GM18517 (cell line): ENCODE data around the gene RSAD1.
"Not testable (repeated sequence)": the region's sequence is repeated elsewhere in the genome, so short reads cannot be mapped to it uniquely, and the experiment has no call there.

Source experiments
- ATAC-seq: cut with Tn5 transposase; IDR thresholded peaks from one replicate; pipeline ENCODE4 v1.9.1; 2021; ENCODE audit warnings: mild to moderate bottlenecking, moderate library complexity; ENCODE audit not compliant: unreplicated experiment

Gene RSAD1

DNA sequence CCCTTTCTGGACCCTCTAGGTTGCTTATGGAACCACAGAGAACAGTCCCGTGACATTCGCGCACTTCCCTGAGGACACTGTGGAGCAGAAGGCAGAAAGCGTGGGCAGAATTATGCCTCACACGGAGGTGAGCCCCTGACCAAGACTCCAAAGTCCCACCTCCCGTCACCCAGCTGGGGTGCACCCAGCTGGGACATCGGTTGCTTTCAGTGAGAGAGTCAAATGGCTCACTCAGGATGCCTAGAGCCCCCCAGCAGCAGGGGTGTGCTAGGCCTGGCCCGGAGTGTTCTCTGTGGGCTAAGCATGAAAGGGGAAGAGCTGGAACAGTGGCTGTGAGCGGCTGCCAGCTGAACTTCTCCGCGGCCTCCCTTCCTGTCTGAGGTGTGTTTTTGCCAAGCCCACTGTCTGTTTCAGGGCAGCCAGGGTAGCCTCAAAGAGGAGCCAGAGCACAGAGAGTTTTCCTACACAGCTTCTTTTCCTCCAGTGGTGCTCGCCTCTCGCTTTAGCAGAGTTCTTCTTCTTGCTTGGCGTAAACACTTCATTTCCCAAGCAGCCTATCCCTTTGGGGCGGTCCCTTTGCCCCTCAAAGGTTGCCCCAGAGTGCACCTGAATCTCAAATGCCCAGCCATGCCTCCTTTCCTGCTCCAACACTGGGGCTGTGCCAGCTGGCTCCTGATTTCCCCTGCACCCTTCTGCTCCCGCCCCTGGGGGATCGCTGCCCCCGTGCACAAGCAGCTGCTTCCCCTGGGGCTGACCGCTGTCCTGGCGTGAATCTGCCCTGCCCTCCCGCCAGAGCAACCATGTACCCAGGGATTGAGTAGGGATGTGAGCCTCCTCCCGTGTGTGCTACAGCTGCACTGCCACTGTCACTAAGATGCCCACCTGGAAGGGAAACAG lies 7.4 kb upstream of the RSAD1 start:
- ATAC-seq: no peak

DNA sequence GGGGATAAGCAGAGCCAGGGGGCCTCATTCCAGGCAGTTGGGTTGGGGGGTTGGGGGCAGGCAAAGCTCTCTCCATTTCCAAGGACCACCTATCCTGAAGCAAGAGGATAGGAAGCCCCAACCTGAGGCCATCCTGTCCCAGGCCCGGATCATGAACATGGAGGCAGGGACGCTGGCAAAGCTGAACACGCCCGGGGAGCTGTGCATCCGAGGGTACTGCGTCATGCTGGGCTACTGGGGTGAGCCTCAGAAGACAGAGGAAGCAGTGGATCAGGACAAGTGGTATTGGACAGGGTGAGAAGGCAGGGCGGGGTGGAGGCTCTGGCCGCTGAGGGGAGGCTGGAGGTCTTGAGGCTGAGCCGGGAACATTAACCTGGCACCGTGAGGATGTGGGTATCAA lies 6.4 kb upstream of the RSAD1 start:
- no peak for ATAC-seq

DNA sequence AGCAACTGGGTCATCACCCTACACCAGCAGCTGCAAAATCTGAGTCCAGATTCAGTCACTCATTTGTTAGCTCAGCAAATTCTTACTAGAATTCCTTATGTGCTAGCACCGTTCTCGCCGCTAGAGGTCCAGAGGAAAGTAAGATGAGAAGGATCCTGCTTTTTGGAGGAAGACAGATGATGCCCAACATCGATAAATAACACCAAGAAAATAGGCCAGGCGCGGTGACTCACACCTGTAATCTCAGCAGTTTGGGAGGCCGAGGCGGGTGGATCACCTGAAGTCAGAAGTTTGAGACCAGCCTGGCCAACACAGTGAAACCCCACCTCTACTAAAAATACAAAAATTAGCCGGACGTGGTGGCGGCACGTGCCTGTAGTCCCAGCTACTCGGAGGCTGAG lies 5.9 kb upstream of the RSAD1 start:
- ATAC-seq: not testable (repeated sequence)

DNA sequence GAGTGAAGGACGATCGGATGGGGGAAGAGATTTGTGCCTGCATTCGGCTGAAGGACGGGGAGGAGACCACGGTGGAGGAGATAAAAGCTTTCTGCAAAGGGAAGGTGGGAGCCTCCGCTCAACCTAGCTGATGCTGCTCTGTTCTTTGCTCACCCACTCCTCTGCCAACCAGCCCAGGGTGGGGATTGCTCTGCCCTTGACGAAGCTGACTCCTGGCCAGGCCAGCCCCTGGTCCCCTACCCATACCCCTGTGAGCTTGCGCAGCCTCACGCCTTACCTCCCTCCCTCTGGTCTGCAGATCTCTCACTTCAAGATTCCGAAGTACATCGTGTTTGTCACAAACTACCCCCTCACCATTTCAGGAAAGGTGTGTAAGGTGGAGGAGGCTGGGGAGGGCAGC lies 4.8 kb upstream of the RSAD1 start:
- no peak for ATAC-seq

DNA sequence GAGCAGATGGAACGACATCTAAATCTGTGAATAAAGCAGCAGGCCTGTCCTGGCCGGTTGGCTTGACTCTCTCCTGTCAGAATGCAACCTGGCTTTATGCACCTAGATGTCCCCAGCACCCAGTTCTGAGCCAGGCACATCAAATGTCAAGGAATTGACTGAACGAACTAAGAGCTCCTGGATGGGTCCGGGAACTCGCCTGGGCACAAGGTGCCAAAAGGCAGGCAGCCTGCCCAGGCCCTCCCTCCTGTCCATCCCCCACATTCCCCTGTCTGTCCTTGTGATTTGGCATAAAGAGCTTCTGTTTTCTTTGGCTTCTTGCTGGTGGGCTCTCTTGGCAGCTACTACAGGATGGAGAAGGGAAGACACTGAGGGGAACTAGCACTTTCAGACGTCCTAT lies 4.1 kb upstream of the RSAD1 start:
- no peak for ATAC-seq

DNA sequence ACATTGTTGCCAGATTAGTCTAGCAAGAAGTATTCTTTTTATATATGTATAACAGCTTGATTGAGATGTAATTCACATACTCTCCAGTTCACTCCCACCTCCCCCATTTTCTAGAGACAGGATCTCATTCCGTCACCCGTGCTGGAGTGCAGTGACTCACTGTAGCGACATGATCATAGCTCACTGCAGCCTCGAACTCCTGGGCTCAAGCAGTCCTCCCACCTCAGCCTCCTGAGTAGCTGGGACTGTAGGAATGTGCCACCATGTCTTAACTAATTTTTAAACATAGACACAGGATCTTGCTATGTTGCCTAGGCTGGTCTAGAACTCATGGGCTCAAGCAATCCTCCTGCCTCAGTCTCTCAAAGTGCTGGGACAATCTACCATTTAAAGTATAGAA lies 3.3 kb upstream of the RSAD1 start:
- no peak for ATAC-seq

DNA sequence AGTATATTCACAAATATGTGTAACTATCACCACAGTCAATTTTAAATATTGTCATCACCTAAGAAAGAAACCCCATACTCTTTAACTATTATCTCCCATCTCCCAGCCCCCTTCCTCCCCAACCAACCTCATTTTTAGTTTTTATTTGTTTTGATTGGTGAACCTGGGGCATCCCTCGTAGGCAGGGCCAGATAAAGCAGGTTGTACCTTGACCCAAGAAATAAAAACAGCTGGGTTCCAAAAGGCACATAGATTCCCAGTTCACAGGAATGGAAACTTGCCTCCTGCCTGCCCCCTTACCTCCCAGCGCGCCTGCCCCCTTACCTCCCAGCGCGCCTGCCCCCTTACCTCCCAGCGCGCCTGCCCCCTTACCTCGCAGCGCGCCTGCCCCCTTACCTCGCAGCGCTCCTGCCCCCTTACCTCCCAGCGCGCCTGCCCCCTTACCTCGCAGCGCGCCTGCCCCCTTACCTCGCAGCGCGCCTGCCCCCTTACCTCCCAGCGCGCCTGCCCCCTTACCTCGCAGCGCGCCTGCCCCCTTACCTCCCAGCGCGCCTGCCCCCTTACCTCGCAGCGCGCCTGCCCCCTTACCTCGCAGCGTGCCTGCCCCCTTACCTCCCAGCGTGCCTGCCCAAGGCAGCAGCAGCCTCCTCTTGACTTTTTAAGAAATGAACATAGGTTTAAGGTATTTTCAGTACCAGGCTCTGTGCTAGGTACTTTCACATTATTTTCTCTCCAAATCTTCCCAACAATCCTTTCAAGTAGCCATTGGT lies 2.7 kb upstream of the RSAD1 start:
- ATAC-seq: not testable (repeated sequence)

DNA sequence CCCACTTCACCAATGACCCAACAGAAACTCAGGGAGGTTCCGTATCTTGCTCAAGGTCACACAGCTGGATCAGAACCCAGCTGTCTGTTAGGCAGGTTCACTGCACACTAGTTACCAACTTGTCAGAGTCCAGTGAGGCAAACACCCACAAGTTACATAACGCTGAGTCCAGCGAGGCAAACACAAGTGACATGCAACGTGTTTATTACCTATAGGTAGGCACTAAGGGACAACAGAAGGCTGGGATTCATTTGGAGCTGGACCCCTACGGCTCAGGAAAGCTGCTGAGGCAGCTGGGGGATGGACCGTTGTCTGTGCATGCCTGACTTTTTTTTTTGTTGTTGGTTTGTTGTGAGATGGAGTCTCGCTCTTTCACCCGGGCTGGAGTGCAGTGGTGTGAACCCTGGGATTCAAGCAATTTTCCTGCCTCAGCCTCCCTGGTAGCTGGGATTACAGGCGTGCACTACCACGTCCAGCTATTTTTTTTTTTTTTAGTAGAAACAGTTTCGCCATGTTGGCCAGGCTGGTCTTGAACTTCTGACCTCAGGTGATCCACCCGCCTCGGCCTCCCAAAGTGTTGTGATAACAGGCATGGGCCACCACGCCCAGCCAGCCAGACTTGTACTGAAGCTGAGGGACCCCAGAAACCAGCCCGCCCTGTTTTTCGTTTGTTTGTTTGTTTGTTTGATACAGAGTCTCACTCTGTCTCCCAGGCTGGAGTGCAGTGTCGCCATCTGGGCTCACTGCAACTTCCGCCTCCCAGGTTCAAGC lies 1.9 kb upstream of the RSAD1 start:
- ATAC-seq: no peak

DNA sequence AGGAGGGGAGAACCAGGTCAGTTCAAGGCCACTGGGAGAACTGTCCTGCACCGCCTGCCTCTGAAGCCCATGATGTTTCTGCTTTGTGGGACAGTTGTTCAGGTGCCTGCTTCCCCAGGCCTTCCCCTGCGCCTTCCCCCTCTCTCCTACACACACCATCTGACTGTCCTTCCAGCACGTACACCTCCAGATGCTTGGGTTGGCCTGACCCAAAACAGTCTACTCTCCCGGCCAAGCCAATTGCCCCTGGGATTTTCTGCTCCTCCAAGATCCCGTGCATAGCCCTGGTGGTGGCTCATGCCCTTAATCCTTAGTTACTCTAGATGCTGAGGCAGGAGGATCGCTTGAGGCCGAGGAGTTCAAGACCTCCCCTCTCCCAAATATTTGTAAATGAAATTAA lies 684 bp upstream of the RSAD1 start:
- ATAC-seq: no peak

DNA sequence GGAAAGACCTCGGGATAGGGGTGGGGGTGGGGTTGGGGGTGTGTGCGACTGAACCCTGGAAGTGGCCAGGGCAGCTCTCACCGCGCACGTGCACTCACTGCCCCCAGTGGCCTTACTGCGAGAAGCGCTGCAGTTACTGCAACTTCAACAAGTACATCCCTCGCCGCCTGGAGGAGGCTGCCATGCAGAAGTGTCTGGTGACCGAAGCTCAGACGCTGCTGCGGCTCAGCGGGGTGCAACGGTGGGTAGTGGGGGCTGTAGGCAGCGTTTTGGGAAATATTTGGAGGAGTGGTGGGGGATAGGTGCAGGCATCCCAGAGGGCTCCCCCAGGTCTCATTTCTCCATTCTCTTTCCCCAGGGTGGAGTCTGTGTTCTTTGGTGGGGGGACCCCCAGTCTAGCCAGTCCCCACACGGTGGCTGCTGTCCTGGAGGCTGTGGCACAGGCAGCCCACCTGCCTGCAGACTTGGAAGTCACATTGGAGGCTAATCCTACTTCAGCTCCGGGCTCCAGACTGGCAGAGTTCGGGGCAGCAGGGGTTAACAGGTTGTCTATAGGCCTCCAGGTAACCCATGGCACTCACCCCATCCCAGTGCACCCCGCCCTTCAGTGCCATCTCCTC lies 972 bp downstream of the RSAD1 start:
- no peak for ATAC-seq

DNA sequence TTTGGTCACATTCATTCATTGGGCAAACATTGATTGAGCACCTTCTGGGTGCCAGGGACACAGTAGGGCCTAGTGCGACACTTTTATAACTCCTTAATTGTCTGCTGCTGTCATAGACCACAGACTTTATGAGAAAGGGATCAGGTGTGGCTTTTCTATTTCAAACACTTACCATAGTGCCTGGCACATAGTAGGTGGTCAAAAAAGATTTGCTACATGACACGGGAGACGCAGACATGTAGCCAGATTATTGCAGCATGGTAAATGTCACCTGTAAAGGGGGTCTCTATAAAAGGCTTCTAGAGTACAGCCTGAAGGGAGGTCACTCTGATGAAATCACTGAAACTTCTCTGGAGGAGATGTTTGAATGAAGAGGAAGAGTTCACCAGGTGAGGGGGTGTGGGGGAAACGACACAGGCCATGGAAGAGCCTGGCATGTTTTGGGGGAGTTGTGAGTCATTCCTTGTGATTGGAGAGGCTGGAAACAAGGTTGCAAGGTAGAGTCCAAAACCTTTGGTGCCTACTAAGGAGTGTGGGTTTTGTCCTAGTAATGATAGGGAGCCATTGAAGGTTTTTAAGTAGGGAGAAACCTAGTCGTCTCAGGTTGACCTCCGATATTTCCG lies 1.6 kb downstream of the RSAD1 start:
- ATAC-seq: no peak

DNA sequence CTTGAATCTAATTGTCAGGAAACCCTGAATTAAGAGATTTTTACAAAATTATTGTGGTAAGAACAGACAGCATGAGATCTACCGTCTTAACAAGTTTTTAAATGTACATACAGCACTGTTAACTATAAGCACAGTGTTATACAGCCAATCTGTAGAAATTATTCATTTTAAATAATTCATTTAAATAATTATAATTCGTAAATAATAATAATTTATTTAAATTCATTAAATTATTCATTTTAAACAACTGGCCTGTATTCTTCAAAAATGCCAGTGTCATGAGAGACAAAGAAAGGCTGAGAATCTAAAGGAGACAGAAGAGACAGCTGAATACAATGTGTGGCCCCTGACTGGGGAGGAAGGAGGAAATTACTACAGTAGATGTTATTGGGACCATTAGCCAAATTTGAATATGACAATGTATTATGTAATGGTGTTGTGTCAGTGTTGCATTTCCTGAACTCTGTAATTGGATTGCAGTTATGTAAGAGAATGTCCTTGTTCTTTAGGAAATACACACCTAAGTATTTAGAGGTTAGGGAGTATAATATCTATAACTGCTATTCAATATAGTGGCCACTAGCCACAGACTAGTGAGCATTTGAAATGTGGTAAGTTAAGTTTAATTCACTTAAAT lies 2.3 kb downstream of the RSAD1 start:
- ATAC-seq: no peak

DNA sequence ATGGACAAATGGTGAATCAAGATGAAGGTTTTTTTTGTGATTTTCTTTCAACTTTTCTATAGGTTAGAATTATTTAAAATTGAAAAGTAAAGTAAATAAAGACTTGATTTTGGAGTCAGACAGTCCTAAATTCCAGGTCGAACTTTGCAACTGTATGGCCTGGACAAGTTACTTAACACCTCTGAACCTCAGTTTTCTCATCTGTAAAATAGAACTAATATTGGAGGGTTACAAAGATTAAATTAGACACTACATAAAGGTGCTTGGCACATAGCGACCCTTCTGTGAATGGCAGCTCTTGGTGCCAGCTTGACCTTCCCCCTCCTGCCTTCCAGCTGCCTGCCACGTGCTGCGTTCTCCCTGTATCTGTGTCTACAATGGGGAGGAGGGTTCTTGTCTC lies 3.0 kb downstream of the RSAD1 start:
- ATAC-seq: no peak

DNA sequence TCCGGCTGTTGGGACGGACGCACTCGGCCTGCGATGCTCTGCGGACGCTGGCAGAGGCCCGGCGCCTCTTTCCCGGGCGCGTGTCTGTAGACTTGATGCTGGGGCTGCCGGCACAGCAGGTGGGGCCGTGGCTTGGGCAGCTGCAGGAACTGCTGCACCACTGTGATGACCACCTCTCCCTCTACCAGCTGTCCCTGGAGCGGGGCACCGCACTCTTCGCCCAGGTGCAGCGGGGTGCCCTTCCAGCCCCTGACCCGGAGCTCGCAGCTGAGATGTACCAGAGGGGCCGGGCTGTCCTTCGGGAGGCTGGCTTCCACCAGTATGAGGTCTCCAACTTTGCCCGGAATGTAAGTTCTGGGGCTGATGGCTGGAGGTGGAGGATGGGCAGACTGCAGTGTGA lies 3.5 kb downstream of the RSAD1 start:
- ATAC-seq: no peak

DNA sequence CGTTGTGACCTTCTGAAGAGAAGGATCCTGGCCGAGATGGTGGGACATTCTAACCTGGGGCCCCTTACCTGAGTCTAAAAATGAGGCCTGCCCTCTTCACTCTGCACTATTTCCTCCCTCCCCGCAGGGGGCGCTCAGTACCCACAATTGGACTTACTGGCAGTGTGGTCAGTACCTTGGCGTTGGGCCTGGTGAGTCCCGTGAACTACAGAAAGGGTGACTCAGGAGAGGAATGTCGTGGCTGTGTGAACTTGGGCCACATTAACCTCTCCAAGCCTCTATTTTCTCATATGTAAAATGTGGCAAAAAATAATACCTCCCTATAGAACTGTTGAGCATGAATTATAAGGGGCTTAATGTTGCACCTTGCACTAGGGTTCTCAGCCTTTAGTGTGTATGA lies 3.9 kb downstream of the RSAD1 start:
- ATAC-seq: no peak

DNA sequence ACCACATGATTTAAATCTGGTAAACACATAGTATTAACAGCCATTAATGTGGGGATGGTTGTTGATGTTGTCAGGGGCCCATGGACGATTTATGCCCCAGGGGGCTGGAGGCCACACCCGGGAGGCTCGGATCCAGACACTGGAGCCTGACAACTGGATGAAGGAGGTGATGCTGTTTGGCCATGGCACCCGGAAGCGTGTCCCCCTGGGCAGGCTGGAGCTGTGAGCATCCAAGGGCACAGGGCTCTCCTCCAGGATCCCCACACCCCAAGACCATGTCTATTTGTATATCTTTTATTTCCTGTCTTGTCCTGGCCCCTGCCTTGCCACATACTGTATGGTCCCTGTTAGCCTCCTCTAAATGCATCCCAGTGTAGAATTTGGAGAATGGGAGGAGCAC lies 4.6 kb downstream of the RSAD1 start:
- ATAC-seq: no peak

DNA sequence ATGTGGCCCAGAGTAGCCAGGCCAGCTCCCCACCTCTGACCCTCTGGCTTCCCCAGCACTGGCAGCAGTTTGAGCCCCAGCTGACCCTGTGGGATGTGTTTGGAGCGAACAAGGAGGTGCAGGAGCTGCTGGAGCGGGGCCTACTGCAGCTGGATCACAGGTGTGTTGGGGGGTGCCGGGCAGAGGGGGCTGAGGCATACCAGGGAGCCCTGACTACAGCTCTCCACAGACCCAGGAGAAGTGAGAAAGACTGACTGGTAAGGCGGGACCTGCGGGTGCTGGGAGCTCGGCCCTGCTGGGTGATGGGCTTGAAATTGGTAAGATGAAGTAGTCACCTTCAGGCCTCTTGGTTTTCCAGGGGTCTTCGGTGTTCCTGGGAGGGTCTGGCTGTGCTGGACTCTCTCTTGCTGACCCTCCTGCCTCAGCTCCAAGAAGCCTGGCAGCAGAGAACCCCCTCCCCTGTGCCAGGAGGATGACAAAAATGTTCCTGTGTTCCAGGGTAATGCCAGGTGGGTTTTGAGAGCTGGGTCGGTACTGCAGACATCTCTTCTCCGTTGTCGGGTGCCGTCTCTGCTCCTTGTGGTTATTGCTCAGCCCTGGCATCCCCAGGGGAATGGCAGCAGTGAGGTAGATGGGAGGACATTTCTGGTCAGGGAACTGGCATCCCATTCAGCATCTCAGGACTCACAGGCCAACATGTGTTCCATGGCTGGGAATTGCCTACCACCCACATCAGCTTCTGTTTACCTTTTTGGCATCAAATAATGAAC lies 5.9 kb downstream of the RSAD1 start:
- no peak for ATAC-seq

DNA sequence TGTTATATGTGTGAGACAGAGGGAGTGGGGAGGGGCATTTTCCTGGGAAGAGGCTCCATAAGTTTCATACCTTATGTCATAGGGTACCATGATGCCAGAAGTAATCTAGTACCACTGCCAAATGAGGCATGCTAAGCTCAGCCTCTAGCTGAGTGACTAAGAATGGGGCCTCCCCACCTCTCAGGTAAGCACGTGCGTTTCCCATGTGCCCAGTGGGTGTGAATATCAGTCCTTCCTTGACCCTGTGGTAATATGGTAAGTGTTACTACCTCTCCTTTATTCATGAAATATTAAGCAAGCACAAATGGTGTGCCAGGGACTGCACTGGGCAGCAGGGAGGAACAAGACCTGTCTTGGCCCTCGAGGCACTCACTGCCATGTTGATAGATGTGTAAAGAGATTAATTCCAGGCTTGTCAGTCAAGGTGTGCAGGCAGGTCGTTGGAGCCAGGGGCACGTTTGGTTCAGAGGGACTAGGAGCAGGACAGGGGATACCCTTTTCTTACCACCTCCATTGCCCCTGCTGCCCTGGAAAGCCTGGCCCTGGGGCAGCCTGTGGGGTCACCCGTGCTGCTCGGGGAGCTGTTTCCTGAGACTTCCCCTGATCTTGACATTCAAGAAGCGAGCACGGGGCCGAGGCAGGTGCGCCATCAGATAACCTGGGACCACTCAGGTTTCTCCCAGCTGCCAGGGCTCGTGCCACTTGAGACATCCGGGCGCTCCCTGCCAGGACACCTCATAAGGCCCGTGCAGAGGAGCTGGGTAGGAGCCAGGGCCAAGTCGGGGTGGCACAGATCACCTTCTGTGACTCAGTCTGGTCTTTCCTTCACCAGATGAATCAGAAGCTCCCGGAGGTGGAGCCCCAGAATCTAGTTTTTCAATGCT lies 8.8 kb downstream of the RSAD1 start:
- no peak for ATAC-seq
